H1 (cell line): ENCODE results near the gene SRSF6. TPM values are rescaled to one million over a fixed set of nuclear protein-coding genes. Genes with fewer than 3 reads are reported as not detected.

Experiments
- CTCF ChIA-PET: fragments of 300-600 bp; sonication (Branson Sonifier 250); formaldehyde crosslinking; loops from one replicate; lab custom pipeline; 2021; ENCODE audit not compliant: partially characterized antibody; lab: Charles Lee
- POLR2A ChIA-PET: fragments of 300-600 bp; sonication (Branson Sonifier 250); formaldehyde crosslinking; loops from one replicate; lab custom pipeline; 2021; ENCODE audit warnings: inconsistent platforms; ENCODE audit not compliant: partially characterized antibody; lab: Charles Lee
- DNase-seq, 2 experiments: peaks; one replicate each; pipeline versions ENCODE4 v3.0.0 to v3.0.0-alpha.2; 2010 to 2022; ENCODE audit warnings: low spot score in 2 of 2, low read depth in 1 of 2, mixed read lengths in 1 of 2
- FAIRE-seq: peaks from 2 replicates; lab custom pipeline; 2011; peaks lifted over from hg19 to GRCh38; lab: Jason Lieb, UNC
- H2AFZ ChIP-seq: 2 replicates; pipeline ENCODE4 v1.8.1; 2012; ENCODE audit warnings: low read length, inconsistent platforms
- H2AK5ac ChIP-seq: 2 replicates; pipeline ENCODE4 v1.6.1; 2013; ENCODE audit warnings: low read depth, low read length
- H2BK120ac ChIP-seq: replicated peaks from 2 replicates; pipeline ENCODE3; 2013; ENCODE audit warnings: low read depth, low read length, inconsistent platforms
- H2BK12ac ChIP-seq: 2 replicates; pipeline ENCODE4 v1.6.1; 2013; ENCODE audit warnings: low read depth, low read length
- H2BK15ac ChIP-seq: 2 replicates; pipeline ENCODE4 v1.6.1; 2013; ENCODE audit warnings: low read length
- H2BK20ac ChIP-seq: 2 replicates; pipeline ENCODE4 v1.6.1; 2013; ENCODE audit warnings: low read length
- H2BK5ac ChIP-seq: 2 replicates; pipeline ENCODE4 v1.6.1; 2013; ENCODE audit warnings: low read depth, low read length
- H3K14ac ChIP-seq: 2 replicates; pipeline ENCODE4 v1.6.1; 2013; ENCODE audit warnings: inconsistent platforms; ENCODE audit not compliant: insufficient read length
- H3K18ac ChIP-seq: 2 replicates; pipeline ENCODE4 v1.6.1; 2013; ENCODE audit warnings: low read length; ENCODE audit errors: extremely low read depth
- H3K23ac ChIP-seq: 2 replicates; pipeline ENCODE4 v1.6.1; 2013; ENCODE audit warnings: inconsistent platforms; ENCODE audit not compliant: insufficient read length
- H3K23me2 ChIP-seq: 2 replicates; pipeline ENCODE4 v1.6.1; 2013; ENCODE audit warnings: low read depth, low read length
- H3K27ac ChIP-seq: 2 replicates; pipeline ENCODE4 v1.6.1; 2011; ENCODE audit warnings: low read depth, low read length, inconsistent platforms
- H3K27me3 ChIP-seq, 4 experiments: replicated peaks in 1 of 4; 1 replicate in 1 of 4; 2 replicates in 3 of 4; pipeline versions ENCODE4 v1.6.1 to v1.8.1; 2011 to 2013; ENCODE audit warnings: low read length in 3 of 4, mild to moderate bottlenecking in 3 of 4, inconsistent platforms in 2 of 4, mixed read lengths in 2 of 4, moderate library complexity in 1 of 4; ENCODE audit not compliant: control insufficient read depth in 3 of 4, insufficient read depth in 3 of 4; ENCODE audit errors: extremely low read depth in 1 of 4
- H3K36me3 ChIP-seq, 4 experiments: 2 replicates each; pipeline versions ENCODE4 v1.6.1 to v1.8.1; 2011 to 2013; ENCODE audit warnings: mild to moderate bottlenecking in 4 of 4, low read length in 3 of 4, moderate library complexity in 2 of 4, control low read depth in 1 of 4, inconsistent platforms in 1 of 4; ENCODE audit not compliant: insufficient read depth in 4 of 4, control insufficient read depth in 2 of 4
- H3K4ac ChIP-seq: replicated peaks from 2 replicates; pipeline ENCODE3; 2013; ENCODE audit warnings: low read length, low read depth, mixed read lengths, inconsistent platforms; ENCODE audit not compliant: insufficient read length
- H3K4me1 ChIP-seq, 4 experiments: replicated peaks in 1 of 4; 1 replicate in 1 of 4; 2 replicates in 3 of 4; pipeline versions ENCODE4 v1.6.1 to v1.8.1; 2011 to 2013; ENCODE audit warnings: low read length in 3 of 4, inconsistent platforms in 2 of 4, mixed read lengths in 1 of 4; ENCODE audit not compliant: insufficient read depth in 4 of 4, control insufficient read depth in 3 of 4
- H3K4me2 ChIP-seq, 2 experiments: 2 replicates each; pipeline versions ENCODE4 v1.6.1 to v1.8.1; 2011 to 2013; ENCODE audit warnings: low read depth in 2 of 2, low read length in 2 of 2, control low read depth in 1 of 2, inconsistent platforms in 1 of 2, mild to moderate bottlenecking in 1 of 2; ENCODE audit not compliant: insufficient read depth in 1 of 2
- H3K4me3 ChIP-seq, 4 experiments: fragments of 200-600, 300-600 bp in 1 of 4; sonication (generic), shearing (Covaris generic), sonication (Bioruptor Twin) in 1 of 4; 2 replicates each; pipeline versions ENCODE4 v1.5.1 to v1.8.1; 2011 to 2016; ENCODE audit warnings: low read length in 4 of 4, low read depth in 3 of 4, control low read depth in 2 of 4, inconsistent platforms in 2 of 4, mild to moderate bottlenecking in 2 of 4, mixed read lengths in 1 of 4, moderate library complexity in 1 of 4; ENCODE audit not compliant: insufficient read depth in 2 of 4; ENCODE audit errors: extremely low read depth in 1 of 4
- H3K56ac ChIP-seq: replicated peaks from 2 replicates; pipeline ENCODE3; 2013; ENCODE audit warnings: low read depth, mild to moderate bottlenecking, mixed read lengths, low read length, inconsistent platforms; ENCODE audit not compliant: insufficient read length
- H3K79me1 ChIP-seq: 2 replicates; pipeline ENCODE4 v1.6.1; 2013; ENCODE audit warnings: low read depth, low read length, control low read depth
- H3K79me2 ChIP-seq, 2 experiments: 2 replicates each; pipeline versions ENCODE4 v1.6.1 to v1.8.1; 2012 to 2013; ENCODE audit warnings: low read length in 2 of 2, mild to moderate bottlenecking in 2 of 2, inconsistent platforms in 1 of 2; ENCODE audit not compliant: insufficient read depth in 2 of 2, control insufficient read depth in 1 of 2
- H3K9ac ChIP-seq, 4 experiments: replicated peaks in 1 of 4; 1 replicate in 1 of 4; 2 replicates in 3 of 4; pipeline versions ENCODE4 v1.6.1 to v1.8.1; 2011 to 2013; ENCODE audit warnings: low read depth in 3 of 4, low read length in 3 of 4, control low read depth in 2 of 4, mild to moderate bottlenecking in 2 of 4, moderate library complexity in 2 of 4, inconsistent platforms in 1 of 4; ENCODE audit errors: extremely low read depth in 1 of 4
- H3K9me3 ChIP-seq, 2 experiments: 2 replicates each; pipeline versions ENCODE4 v1.6.1 to v1.8.1; 2012 to 2013; ENCODE audit warnings: mild to moderate bottlenecking in 2 of 2, moderate library complexity in 2 of 2, control low read depth in 1 of 2, inconsistent platforms in 1 of 2, low read depth in 1 of 2, low read length in 1 of 2, mixed read lengths in 1 of 2; ENCODE audit not compliant: insufficient read depth in 2 of 2
- H4K20me1 ChIP-seq, 2 experiments: replicated peaks in 1 of 2; 2 replicates each; pipeline versions ENCODE3 to v1.8.1; 2011 to 2013; ENCODE audit warnings: inconsistent platforms in 2 of 2, low read length in 2 of 2, mild to moderate bottlenecking in 1 of 2; ENCODE audit not compliant: insufficient read depth in 2 of 2, control insufficient read depth in 1 of 2
- H4K5ac ChIP-seq: 2 replicates; pipeline ENCODE4 v1.6.1; 2013; ENCODE audit warnings: low read length, low read depth, mixed read lengths, inconsistent platforms; ENCODE audit not compliant: insufficient read length
- H4K8ac ChIP-seq: 2 replicates; pipeline ENCODE4 v1.8.0; 2013; ENCODE audit warnings: mild to moderate bottlenecking, moderate library complexity, low read length, inconsistent platforms; ENCODE audit not compliant: insufficient read depth; ENCODE audit errors: extremely low read depth
- H4K91ac ChIP-seq: replicated peaks from 2 replicates; pipeline ENCODE3; 2013; ENCODE audit warnings: low read length, mixed read lengths, inconsistent platforms; ENCODE audit not compliant: insufficient read length
- HDAC2 ChIP-seq, 2 experiments: fragments of 300-600 bp in 1 of 2; sonication (generic) in 1 of 2; IDR thresholded peaks; 2 replicates each; pipeline ENCODE4 v1.6.1; 2011 to 2012; ENCODE audit warnings: low read depth in 2 of 2, low read length in 2 of 2, mild to moderate bottlenecking in 2 of 2, moderate library complexity in 2 of 2, borderline replicate concordance in 1 of 2, inconsistent platforms in 1 of 2
- WGBS, 2 experiments: shearing (Covaris generic) in 1 of 2; methylation state at CpG; one replicate each; pipeline versions ENCODE4 v1.1.6 to v1.1.7; 2013 to 2015; ENCODE audit warnings: low lambda C conversion rate in 2 of 2, mixed read lengths in 2 of 2, inconsistent platforms in 1 of 2, low coverage in 1 of 2, missing lambda C conversion rate in 1 of 2; ENCODE audit not compliant: insufficient replicate concordance in 2 of 2, insufficient coverage in 1 of 2, insufficient read length in 1 of 2; ENCODE audit errors: extremely low coverage in 1 of 2, missing lambda C conversion rate in 1 of 2; 5-methylcytosine and 5-hydroxymethylcytosine counted together
- polyA plus RNA-seq, 7 experiments: library from polyadenylated mRNA; depleted of rRNA in 3 of 7; stranded (reverse) in 5 of 7; unstranded in 2 of 7; fragments of >200 nt in 5 of 7; fragments of 200-250 nt in 2 of 7; gene quantifications; 1 replicate in 5 of 7; 2 replicates in 1 of 7; 4 replicates in 1 of 7; pipeline versions ENCODE4 v1.2.1 to v1.2.3, GENCODE V29; 2011 to 2013; ENCODE audit warnings: missing spikeins in 2 of 7, mixed read lengths in 2 of 7
- total RNA-seq: library from RNA; stranded (reverse); fragmentation: NEBNext Ultra II Directional; extraction: Animal tissue kit (Norgen Biotek cat#: 25700); gene quantifications from 2 replicates; pipeline ENCODE4 v1.2.1, GENCODE V29; 2021

Gene SRSF6
- total and polyA plus RNA-seq, 2 of the 8 experiments (the other 6 are each of a cell fraction or from before 2014, with no cell fraction given): 48.0 to 171 TPM

- no peak overlapping the region for H2BK15ac ChIP-seq
- H2BK20ac ChIP-seq: no peak overlapping the region
- H3K23me2 ChIP-seq: no peaks in the 10 kb centered on the region; the same call in 1 of the 2 replicates
- H3K56ac ChIP-seq: no peak overlapping the region
- H3K36me3 ChIP-seq: no peaks in the 10 kb centered on the region
- no peak overlapping the region for H2BK120ac ChIP-seq
- H3K4me2 ChIP-seq: no peak overlapping the region
- H4K20me1 ChIP-seq: no peaks in the 10 kb centered on the region
- 91% methylated on average over 15 of the region's 15 CpGs; no CpG with 5 or more reads in 1 of the 2 experiments for WGBS, 2 experiments
- no peak overlapping the region for H3K4me3 ChIP-seq
- no peak overlapping the region for H2BK5ac ChIP-seq
- no peak overlapping the region for H4K91ac ChIP-seq
- H3K23ac ChIP-seq: no peak overlapping the region
- no peaks in the 10 kb centered on the region for H3K27me3 ChIP-seq
- no peaks in the 10 kb centered on the region for H3K79me2 ChIP-seq
- no peaks in the 10 kb centered on the region for H3K9me3 ChIP-seq
- no peak overlapping the region for H3K4ac ChIP-seq
- CTCF ChIA-PET: interaction anchor here (0.5 to 3.9 kb wide), 4 partner anchors 9 to 282 kb away, joined by 3 to 11 read pairs (median 4); no protein-coding TSS in a partner anchor
- no peak for DNase-seq
- H4K5ac ChIP-seq: no peak overlapping the region
- H3K14ac ChIP-seq: no peak overlapping the region
- no peak overlapping the region for H3K27ac ChIP-seq
- no peak overlapping the region for H3K9ac ChIP-seq
- no peak for FAIRE-seq
- no peak overlapping the region for H2BK12ac ChIP-seq
- no peak for TF ChIP-seq HDAC2 (IDR thresholded peaks at IDR 0.05; ENCODE audit: borderline replicate concordance in 1 of 2, low read depth in 2 of 2, low read length in 2 of 2)
- H3K18ac ChIP-seq: no peak overlapping the region
- H3K4me1 ChIP-seq: no peaks in the 10 kb centered on the region
- no peak overlapping the region for H4K8ac ChIP-seq
- 0 out of 2 replicates have a peak overlapping the region, but pooled peaks have one; percentile 37 for H2AFZ ChIP-seq
- H3K79me1 ChIP-seq: no peaks in the 10 kb centered on the region
- POLR2A ChIA-PET: interaction anchor here (0.8 to 1.7 kb wide), 3 partner anchors 13 to 215 kb away, joined by 4 to 5 read pairs (median 4); no protein-coding TSS in a partner anchor
- no peak overlapping the region for H2AK5ac ChIP-seq
These were observed 5.1 kb upstream of the SRSF6 start for GRCh38 chr20:43452404-43453126.
